CD4-positive, alpha-beta memory T cell (primary cell): ENCODE measurements around the gene GARNL3. TPM values are rescaled to one million over a fixed set of nuclear protein-coding genes. Genes with fewer than 3 reads are reported as not detected.

Experiments
- CTCF ChIA-PET: fragments of 350-600 bp; sonication (Branson Sonifier 250); formaldehyde crosslinking; loops from one replicate; lab custom pipeline; 2021; ENCODE audit warnings: inconsistent platforms; ENCODE audit not compliant: partially characterized antibody; lab: Charles Lee
- POLR2A ChIA-PET: fragments of 350-600 bp; sonication (Branson Sonifier 250); formaldehyde crosslinking; loops from one replicate; lab custom pipeline; 2021; ENCODE audit not compliant: partially characterized antibody; lab: Charles Lee
- DNase-seq, 5 donors: peaks; one replicate each; pipeline versions ENCODE4 v3.0.0 to v3.0.0-alpha.2; 2020 to 2022; ENCODE audit warnings: mixed read lengths in 1 of 5
- H3K27ac ChIP-seq: one replicate; pipeline ENCODE4 v1.7.0; 2013; ENCODE audit warnings: low read depth, low read length
- H3K27me3 ChIP-seq: 2 replicates; pipeline ENCODE4 v1.7.0; 2013; ENCODE audit warnings: mild to moderate bottlenecking, low read length, moderate library complexity; ENCODE audit not compliant: insufficient read depth
- H3K36me3 ChIP-seq: 2 replicates; pipeline ENCODE4 v1.7.0; 2013; ENCODE audit warnings: mild to moderate bottlenecking, low read length, moderate library complexity; ENCODE audit not compliant: insufficient read depth
- H3K4me1 ChIP-seq: 2 replicates; pipeline ENCODE4 v1.7.0; 2013; ENCODE audit warnings: mild to moderate bottlenecking, low read length, moderate library complexity; ENCODE audit not compliant: insufficient read depth
- H3K4me3 ChIP-seq, 2 donors: one replicate each; pipeline ENCODE4 v1.7.0; 2013; ENCODE audit warnings: low read length in 2 of 2, mild to moderate bottlenecking in 1 of 2
- H3K9me3 ChIP-seq, 2 donors: one replicate each; pipeline ENCODE4 v1.7.0; 2013; ENCODE audit warnings: low read length in 2 of 2, control low read depth in 1 of 2; ENCODE audit not compliant: control insufficient read depth in 1 of 2
- H3K27ac Mint-ChIP-seq, 7 donors: one replicate each; pipeline ENCODE4 v1.8.0; 2020 to 2021; ENCODE audit warnings: mixed read lengths in 7 of 7, mild to moderate bottlenecking in 6 of 7, inconsistent platforms in 3 of 7, moderate library complexity in 3 of 7
- H3K27me3 Mint-ChIP-seq, 2 donors: one replicate each; pipeline ENCODE4 v1.8.0; 2020 to 2021; ENCODE audit warnings: mixed read lengths in 2 of 2
- H3K36me3 Mint-ChIP-seq, 2 donors: one replicate each; pipeline ENCODE4 v1.8.0; 2020 to 2021; ENCODE audit warnings: mixed read lengths in 2 of 2, inconsistent platforms in 1 of 2, mild to moderate bottlenecking in 1 of 2
- H3K4me1 Mint-ChIP-seq, 4 donors: one replicate each; pipeline ENCODE4 v1.8.0; 2020 to 2021; ENCODE audit warnings: mixed read lengths in 4 of 4, mild to moderate bottlenecking in 1 of 4
- H3K4me3 Mint-ChIP-seq, 8 donors: one replicate each; pipeline ENCODE4 v1.8.0; 2020 to 2021; ENCODE audit warnings: mixed read lengths in 8 of 8, mild to moderate bottlenecking in 7 of 8, moderate library complexity in 6 of 8, inconsistent platforms in 3 of 8
- H3K9me3 Mint-ChIP-seq, 8 donors: one replicate each; pipeline ENCODE4 v1.8.0; 2020 to 2021; ENCODE audit warnings: mixed read lengths in 8 of 8, mild to moderate bottlenecking in 5 of 8, inconsistent platforms in 3 of 8, moderate library complexity in 1 of 8
- intact Hi-C: fragments of 100-400 bp; cut with micrococcal nuclease; formaldehyde crosslinking; loops from one replicate; pipeline ENCODE4 v1.15.1; 2023
- polyA plus RNA-seq, 2 donors: library from polyadenylated mRNA; unstranded; fragments of 300-500 nt; fragmentation: Illumina TruSeq; gene quantifications; one replicate each; pipeline ENCODE4 v1.2.3, GENCODE V29; 2021
- total RNA-seq, 2 experiments: library from RNA; stranded (reverse); gene quantifications; one replicate each; pipeline ENCODE4 v1.2.3, GENCODE V29; 2021

GARNL3 gene
- total and polyA plus RNA-seq, 4 experiments from 2014 or later = 0.41 to 6.6 (median 5.9) TPM; not detected in 1

GRCh38 chr9:127224883-127225739, 39.5 kb upstream of the GARNL3 start:
- Mint-ChIP-seq H3K27ac (peak overlapping the region in 4 of 7 donors; percentile 41 to 96 (median 94)), H3K4me3 (peak overlapping the region; percentile 57 to 90 (median 84)), H3K27me3 (peaks cover 0 to 6% of the 10 kb centered on the region in 2 donors), H3K9me3 (peaks cover 0 to 1% (median 0%) of the 10 kb centered on the region in 8 donors), H3K36me3 (peaks cover 0 to 6% of the 10 kb centered on the region in 2 donors), H3K4me1 (peaks cover 23 to 48% (median 33%) of the 10 kb centered on the region in 4 donors)
- ChIA-PET CTCF (interaction anchor here (0.9 to 2.7 kb wide), 4 partner anchors 11 to 226 kb away, joined by 3 to 20 read pairs (median 5); partner anchors contain the start of genes LRSAM1, RPL12 and SLC2A8), POLR2A (interaction anchor here (0.6 to 3.9 kb wide), 13 partner anchors 15 to 842 kb away, joined by 3 to 53 read pairs (median 4); partner anchors contain the start of genes CDK9, DPM2, LRSAM1 and NAIF1)
- H3K9me3 ChIP-seq = no peaks in the 10 kb centered on the region
- peak overlapping the region in 1 of 2 donors; percentile 62 for H3K4me3 ChIP-seq
- intact Hi-C loops = loop anchor here (1.0 to 10.0 kb wide), 7 partner anchors 20 to 840 kb away; partner anchors contain the start of genes LRSAM1, NAIF1, RPL12 and SLC25A25
- H3K27ac ChIP-seq = no peak overlapping the region
- DNase-seq = peak; percentile 85 to 91 (median 89)
- H3K4me1 ChIP-seq = peaks cover 35% of the 10 kb centered on the region
- no peaks in the 10 kb centered on the region for H3K27me3 ChIP-seq
- H3K36me3 ChIP-seq = no peaks in the 10 kb centered on the region

GRCh38 chr9:127225801-127226625, 38.6 kb upstream of the GARNL3 start:
- H3K27me3 ChIP-seq = no peaks in the 10 kb centered on the region
- no peak overlapping the region for H3K27ac ChIP-seq
- H3K4me3 Mint-ChIP-seq = peak overlapping the region; percentile 78 to 89 (median 83)
- peaks cover 0 to 6% of the 10 kb centered on the region in 2 donors for H3K27me3 Mint-ChIP-seq
- H3K9me3 ChIP-seq = no peaks in the 10 kb centered on the region
- H3K4me1 ChIP-seq = peaks cover 35% of the 10 kb centered on the region
- intact Hi-C loops = loop anchor here (1.0 to 10.0 kb wide), 6 partner anchors 19 to 839 kb away; partner anchors contain the start of genes LRSAM1, NAIF1, RPL12 and SLC25A25
- H3K27ac Mint-ChIP-seq = peak overlapping the region in 6 of 7 donors; percentile 5 to 96 (median 84)
- no peak overlapping the region for H3K4me3 ChIP-seq
- no peak for DNase-seq
- no peaks in the 10 kb centered on the region for H3K36me3 ChIP-seq
- POLR2A ChIA-PET = interaction anchor here (0.8 to 3.9 kb wide), 6 partner anchors 19 to 560 kb away, joined by 3 to 53 read pairs (median 10); partner anchors contain the start of genes CDK9, LRSAM1, RPL12 and SLC2A8
- H3K9me3 Mint-ChIP-seq = peaks cover 0 to 1% (median 0%) of the 10 kb centered on the region in 8 donors
- H3K36me3 Mint-ChIP-seq = peaks cover 0 to 6% of the 10 kb centered on the region in 2 donors
- H3K4me1 Mint-ChIP-seq = peaks cover 23 to 48% (median 33%) of the 10 kb centered on the region in 4 donors
- CTCF ChIA-PET = interaction anchor here (0.6 to 2.7 kb wide), 3 partner anchors 11 to 206 kb away, joined by 3 to 20 read pairs (median 4); no protein-coding TSS in a partner anchor

- ChIA-PET POLR2A (no interaction called here), CTCF (interaction anchor here (1.6 kb wide), 1 partner anchor 16 kb away, joined by 4 read pairs; no protein-coding TSS in a partner anchor)
- H3K4me1 Mint-ChIP-seq = peaks cover 6 to 12% (median 9%) of the 10 kb centered on the region in 4 donors
These were observed 34.7 kb upstream of the GARNL3 start for GRCh38 chr9:127229691-127230417.

GRCh38 chr9:127231666-127232065, 32.9 kb upstream of the GARNL3 start:
- H3K27me3 Mint-ChIP-seq = peaks cover 7 to 8% of the 10 kb centered on the region in 2 donors

More at GRCh38 chr9:127229691-127230417, 34.7 kb upstream of the GARNL3 start:
- Mint-ChIP-seq H3K4me3 (no peak overlapping the region), H3K27me3 (peaks cover 7 to 8% of the 10 kb centered on the region in 2 donors), H3K36me3 (peaks cover 0 to 3% of the 10 kb centered on the region in 2 donors), H3K9me3 (no peaks in the 10 kb centered on the region), H3K27ac (peak overlapping the region in 1 of 7 donors; percentile 59)
- Histone ChIP-seq H3K4me1 (peaks cover 12% of the 10 kb centered on the region), H3K27ac (no peak overlapping the region), H3K9me3 (no peaks in the 10 kb centered on the region), H3K27me3 (no peaks in the 10 kb centered on the region), H3K4me3 (no peak overlapping the region), H3K36me3 (no peaks in the 10 kb centered on the region)
- intact Hi-C loops = loop anchor here (10.0 kb wide), 3 partner anchors 335 to 835 kb away; partner anchors contain the start of genes NAIF1, SLC25A25 and TOR2A
- no peak for DNase-seq

GRCh38 chr9:127232833-127233549, 31.6 kb upstream of the GARNL3 start:
- Histone ChIP-seq H3K27ac (no peak overlapping the region), H3K4me1 (no peaks in the 10 kb centered on the region), H3K4me3 (no peak overlapping the region), H3K9me3 (no peaks in the 10 kb centered on the region), H3K36me3 (no peaks in the 10 kb centered on the region), H3K27me3 (no peaks in the 10 kb centered on the region)
- H3K4me1 Mint-ChIP-seq = no peaks in the 10 kb centered on the region
- H3K4me3 Mint-ChIP-seq = no peak overlapping the region
- no peak overlapping the region for H3K27ac Mint-ChIP-seq
- intact Hi-C loops = no loop called here
- ChIA-PET POLR2A (interaction anchor here (0.6 kb wide), 1 partner anchor 503 kb away, joined by 3 read pairs; no protein-coding TSS in a partner anchor), CTCF (no interaction called here)
- peaks cover 8 to 9% of the 10 kb centered on the region in 2 donors for H3K27me3 Mint-ChIP-seq
- no peak for DNase-seq
- no peaks in the 10 kb centered on the region for H3K9me3 Mint-ChIP-seq
- no peaks in the 10 kb centered on the region for H3K36me3 Mint-ChIP-seq

More at GRCh38 chr9:127231666-127232065, 32.9 kb upstream of the GARNL3 start:
- Mint-ChIP-seq H3K9me3 (no peaks in the 10 kb centered on the region), H3K4me3 (no peak overlapping the region), H3K4me1 (peaks cover 0 to 2% (median under 1%) of the 10 kb centered on the region in 4 donors), H3K36me3 (no peaks in the 10 kb centered on the region), H3K27ac (no peak overlapping the region)
- H3K27me3 ChIP-seq = no peaks in the 10 kb centered on the region
- intact Hi-C loops = no loop called here
- H3K27ac ChIP-seq = no peak overlapping the region
- H3K4me1 ChIP-seq = peaks cover 2% of the 10 kb centered on the region
- POLR2A ChIA-PET = no interaction called here
- H3K9me3 ChIP-seq = no peaks in the 10 kb centered on the region
- CTCF ChIA-PET = no interaction called here
- no peak for DNase-seq
- H3K4me3 ChIP-seq = no peak overlapping the region
- H3K36me3 ChIP-seq = no peaks in the 10 kb centered on the region

DNA sequence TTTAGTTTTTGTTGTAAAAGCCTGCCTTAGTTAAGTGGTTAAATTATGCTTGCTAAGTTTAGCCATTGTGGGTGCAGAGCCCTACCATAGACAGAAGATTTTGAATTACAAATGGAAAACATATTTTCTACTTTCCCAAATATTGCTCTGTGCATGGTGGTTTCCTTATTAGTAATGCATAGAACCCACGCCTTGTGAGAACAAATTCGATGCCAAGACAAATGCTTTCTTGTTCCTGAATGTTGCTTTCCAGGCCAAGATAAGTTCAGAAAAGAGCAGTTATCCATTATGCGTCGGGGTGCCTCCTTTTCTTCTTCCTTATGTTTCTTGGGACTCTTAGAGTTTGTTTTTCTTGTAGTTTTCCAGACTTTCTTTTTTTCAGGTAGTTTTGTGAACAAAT, 31.0 kb upstream of the GARNL3 start:
- H3K36me3 Mint-ChIP-seq = no peaks in the 10 kb centered on the region
- no peak for DNase-seq
- H3K4me3 Mint-ChIP-seq = no peak overlapping the region
- POLR2A ChIA-PET = no interaction called here
- peaks cover 8 to 9% of the 10 kb centered on the region in 2 donors for H3K27me3 Mint-ChIP-seq
- no peaks in the 10 kb centered on the region for H3K9me3 Mint-ChIP-seq
- no peak overlapping the region for H3K4me3 ChIP-seq
- H3K27me3 ChIP-seq = no peaks in the 10 kb centered on the region
- H3K9me3 ChIP-seq = no peaks in the 10 kb centered on the region
- H3K27ac ChIP-seq = no peak overlapping the region
- no peaks in the 10 kb centered on the region for H3K4me1 ChIP-seq
- CTCF ChIA-PET = no interaction called here
- no peak overlapping the region for H3K27ac Mint-ChIP-seq
- intact Hi-C loops = no loop called here
- H3K36me3 ChIP-seq = no peaks in the 10 kb centered on the region
- no peaks in the 10 kb centered on the region for H3K4me1 Mint-ChIP-seq
